ENCODE results near the gene BIRC5. TPM values are rescaled to one million over a fixed set of nuclear protein-coding genes. Genes with fewer than 3 reads are reported as not detected.

BIRC5 gene
- total RNA-seq, 1 experiment from 2014 or later: 119 TPM

DNA sequence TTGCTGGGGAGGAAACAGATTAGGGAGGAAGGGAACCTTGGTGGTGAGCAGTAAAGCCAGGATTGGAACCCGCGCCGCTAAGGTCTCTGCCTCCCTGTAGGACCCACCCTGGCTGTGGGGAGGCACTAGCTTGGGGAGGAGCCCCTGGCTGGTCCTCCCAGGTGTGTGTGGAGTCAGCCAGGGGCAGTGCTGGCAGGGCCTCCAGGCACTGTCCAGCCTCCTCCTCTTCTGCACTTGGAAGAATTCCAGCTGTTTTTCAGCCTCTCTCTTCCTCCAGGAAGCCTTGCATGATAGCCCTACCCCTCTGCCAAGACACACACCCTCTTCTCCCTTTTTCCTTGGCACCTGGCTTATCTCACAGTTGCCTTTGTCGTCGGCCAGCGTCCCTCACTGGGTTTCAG, 52.2 kb downstream of the BIRC5 start:
- in situ Hi-C loops (cut with HindIII; ENCODE audit: low pct_unique_long_range_greater_than_20kb, low sequenced_read_pairs) (no loop called here), intact Hi-C loops (cut with micrococcal nuclease; ENCODE audit: unreplicated experiment) (no loop called here)
- ATAC-seq (no peak), DNase-seq (ENCODE audit: low read depth, low spot score) (no peak)
- ChIA-PET CTCF (no interaction called here), POLR2A (interaction anchor here (0.6 kb wide), 1 partner anchor 65 kb away, joined by 3 read pairs; no protein-coding TSS in a partner anchor)
- Histone ChIP-seq H3K9me3 (ENCODE audit: control insufficient read depth, insufficient read depth, low read depth, low read length) (no peaks in the 10 kb centered on the region), H3K27me3 (ENCODE audit: control insufficient read depth, insufficient read depth, low read length) (no peaks in the 10 kb centered on the region), H3K4me1 (ENCODE audit: control insufficient read depth, insufficient read depth, low read length) (peaks cover 33% of the 10 kb centered on the region), H3K4me3 (ENCODE audit: low read depth in 2 of 2, low read length in 2 of 2) (no peak overlapping the region), H3K36me3 (ENCODE audit: control insufficient read depth, insufficient read depth, low read length) (no peaks in the 10 kb centered on the region), H3K27ac (ENCODE audit: low read length) (no peak overlapping the region)
- BruUV-seq (replicated peaks): no TSS peak
- no peak for TF ChIP-seq SIN3A (IDR thresholded peaks at IDR 0.05; ENCODE audit: borderline replicate concordance, insufficient read depth, low read depth, low read length)
- no peak for TF ChIP-seq POLR2AphosphoS5 (IDR thresholded peaks at IDR 0.05; ENCODE audit: low read depth, low read length)
- TF ChIP-seq TCF7L2 (IDR thresholded peaks at IDR 0.05; ENCODE audit: low read depth, low read length): no peak
- TF ChIP-seq, protein P1, sequence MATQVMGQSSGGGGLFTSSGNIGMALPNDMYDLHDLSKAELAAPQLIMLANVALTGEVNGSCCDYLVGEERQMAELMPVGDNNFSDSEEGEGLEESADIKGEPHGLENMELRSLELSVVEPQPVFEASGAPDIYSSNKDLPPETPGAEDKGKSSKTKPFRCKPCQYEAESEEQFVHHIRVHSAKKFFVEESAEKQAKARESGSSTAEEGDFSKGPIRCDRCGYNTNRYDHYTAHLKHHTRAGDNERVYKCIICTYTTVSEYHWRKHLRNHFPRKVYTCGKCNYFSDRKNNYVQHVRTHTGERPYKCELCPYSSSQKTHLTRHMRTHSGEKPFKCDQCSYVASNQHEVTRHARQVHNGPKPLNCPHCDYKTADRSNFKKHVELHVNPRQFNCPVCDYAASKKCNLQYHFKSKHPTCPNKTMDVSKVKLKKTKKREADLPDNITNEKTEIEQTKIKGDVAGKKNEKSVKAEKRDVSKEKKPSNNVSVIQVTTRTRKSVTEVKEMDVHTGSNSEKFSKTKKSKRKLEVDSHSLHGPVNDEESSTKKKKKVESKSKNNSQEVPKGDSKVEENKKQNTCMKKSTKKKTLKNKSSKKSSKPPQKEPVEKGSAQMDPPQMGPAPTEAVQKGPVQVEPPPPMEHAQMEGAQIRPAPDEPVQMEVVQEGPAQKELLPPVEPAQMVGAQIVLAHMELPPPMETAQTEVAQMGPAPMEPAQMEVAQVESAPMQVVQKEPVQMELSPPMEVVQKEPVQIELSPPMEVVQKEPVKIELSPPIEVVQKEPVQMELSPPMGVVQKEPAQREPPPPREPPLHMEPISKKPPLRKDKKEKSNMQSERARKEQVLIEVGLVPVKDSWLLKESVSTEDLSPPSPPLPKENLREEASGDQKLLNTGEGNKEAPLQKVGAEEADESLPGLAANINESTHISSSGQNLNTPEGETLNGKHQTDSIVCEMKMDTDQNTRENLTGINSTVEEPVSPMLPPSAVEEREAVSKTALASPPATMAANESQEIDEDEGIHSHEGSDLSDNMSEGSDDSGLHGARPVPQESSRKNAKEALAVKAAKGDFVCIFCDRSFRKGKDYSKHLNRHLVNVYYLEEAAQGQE (IDR thresholded peaks at IDR 0.05; ENCODE audit: insufficient read depth in 1 of 2, low read depth in 2 of 2, low read length in 1 of 2): no peak
- TF ChIP-seq, protein P2, sequence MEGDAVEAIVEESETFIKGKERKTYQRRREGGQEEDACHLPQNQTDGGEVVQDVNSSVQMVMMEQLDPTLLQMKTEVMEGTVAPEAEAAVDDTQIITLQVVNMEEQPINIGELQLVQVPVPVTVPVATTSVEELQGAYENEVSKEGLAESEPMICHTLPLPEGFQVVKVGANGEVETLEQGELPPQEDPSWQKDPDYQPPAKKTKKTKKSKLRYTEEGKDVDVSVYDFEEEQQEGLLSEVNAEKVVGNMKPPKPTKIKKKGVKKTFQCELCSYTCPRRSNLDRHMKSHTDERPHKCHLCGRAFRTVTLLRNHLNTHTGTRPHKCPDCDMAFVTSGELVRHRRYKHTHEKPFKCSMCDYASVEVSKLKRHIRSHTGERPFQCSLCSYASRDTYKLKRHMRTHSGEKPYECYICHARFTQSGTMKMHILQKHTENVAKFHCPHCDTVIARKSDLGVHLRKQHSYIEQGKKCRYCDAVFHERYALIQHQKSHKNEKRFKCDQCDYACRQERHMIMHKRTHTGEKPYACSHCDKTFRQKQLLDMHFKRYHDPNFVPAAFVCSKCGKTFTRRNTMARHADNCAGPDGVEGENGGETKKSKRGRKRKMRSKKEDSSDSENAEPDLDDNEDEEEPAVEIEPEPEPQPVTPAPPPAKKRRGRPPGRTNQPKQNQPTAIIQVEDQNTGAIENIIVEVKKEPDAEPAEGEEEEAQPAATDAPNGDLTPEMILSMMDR (IDR thresholded peaks at IDR 0.05): no peak

DNA sequence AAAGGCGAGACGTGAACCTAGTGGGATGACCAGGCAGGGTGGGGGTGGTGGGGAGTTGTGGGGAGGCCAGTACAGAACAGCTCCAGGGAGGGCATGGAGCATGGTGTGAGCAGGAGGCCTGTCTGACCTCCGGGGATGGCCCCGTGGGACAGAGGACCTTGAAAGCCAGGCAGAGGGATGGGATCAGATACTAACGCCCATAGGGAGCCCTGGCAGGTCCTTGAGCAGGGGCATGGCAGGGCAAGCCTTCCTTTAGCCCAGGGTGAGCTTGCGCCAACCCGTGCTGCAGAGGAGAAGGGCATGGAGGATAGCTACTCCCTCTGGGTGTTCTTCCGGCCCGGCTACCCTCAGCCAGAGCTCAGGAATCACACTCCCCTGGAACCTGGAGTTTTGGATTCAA, 52.7 kb downstream of the BIRC5 start:
- Histone ChIP-seq H3K36me3 (ENCODE audit: control insufficient read depth, insufficient read depth, low read length) (no peaks in the 10 kb centered on the region), H3K27me3 (ENCODE audit: control insufficient read depth, insufficient read depth, low read length) (no peaks in the 10 kb centered on the region), H3K9me3 (ENCODE audit: control insufficient read depth, insufficient read depth, low read depth, low read length) (no peaks in the 10 kb centered on the region), H3K27ac (ENCODE audit: low read length) (no peak overlapping the region), H3K4me3 (ENCODE audit: low read depth in 2 of 2, low read length in 2 of 2) (no peak overlapping the region), H3K4me1 (ENCODE audit: control insufficient read depth, insufficient read depth, low read length) (peaks cover 38% of the 10 kb centered on the region)
- DNase-seq (ENCODE audit: low read depth, low spot score) (no peak), ATAC-seq (0 out of 2 replicates have a peak, but pooled peaks have one; percentile 14)
- no TSS peak for BruUV-seq (replicated peaks)
- ChIA-PET CTCF (interaction anchor here (0.7 kb wide), 1 partner anchor 46 kb away, joined by 3 read pairs; no protein-coding TSS in a partner anchor), POLR2A (interaction anchor here (0.6 kb wide), 1 partner anchor 66 kb away, joined by 3 read pairs; no protein-coding TSS in a partner anchor)
- intact Hi-C loops (cut with micrococcal nuclease; ENCODE audit: unreplicated experiment): no loop called here
- TF ChIP-seq TCF7L2 (IDR thresholded peaks at IDR 0.05; ENCODE audit: low read depth, low read length) (no peak), POLR2AphosphoS5 (IDR thresholded peaks at IDR 0.05; ENCODE audit: low read depth, low read length) (no peak), SIN3A (IDR thresholded peaks at IDR 0.05; ENCODE audit: borderline replicate concordance, insufficient read depth, low read depth, low read length) (no peak)
- TF ChIP-seq, protein P2 (IDR thresholded peaks at IDR 0.05): no peak
- in situ Hi-C loops (cut with HindIII; ENCODE audit: low pct_unique_long_range_greater_than_20kb, low sequenced_read_pairs): no loop called here
